GM12865 (cell line): ENCODE data around the gene CUEDC2.

Experiments used
- DNase-seq: peaks from one replicate; pipeline ENCODE4 v3.0.0; 2010; ENCODE audit warnings: low read depth
- H3K4me3 ChIP-seq: 2 replicates; pipeline ENCODE4 v1.5.1; 2011; ENCODE audit warnings: mild to moderate bottlenecking, low read depth, low read length, control low read depth
- TF ChIP-seq, protein P1 (sequence below): IDR thresholded peaks from 2 replicates; pipeline ENCODE4 v1.5.1; 2011; ENCODE audit warnings: low read length, control low read depth, low read depth, inconsistent platforms; ENCODE audit not compliant: insufficient read depth; ENCODE audit errors: missing control alignments

CUEDC2 gene

DNA sequence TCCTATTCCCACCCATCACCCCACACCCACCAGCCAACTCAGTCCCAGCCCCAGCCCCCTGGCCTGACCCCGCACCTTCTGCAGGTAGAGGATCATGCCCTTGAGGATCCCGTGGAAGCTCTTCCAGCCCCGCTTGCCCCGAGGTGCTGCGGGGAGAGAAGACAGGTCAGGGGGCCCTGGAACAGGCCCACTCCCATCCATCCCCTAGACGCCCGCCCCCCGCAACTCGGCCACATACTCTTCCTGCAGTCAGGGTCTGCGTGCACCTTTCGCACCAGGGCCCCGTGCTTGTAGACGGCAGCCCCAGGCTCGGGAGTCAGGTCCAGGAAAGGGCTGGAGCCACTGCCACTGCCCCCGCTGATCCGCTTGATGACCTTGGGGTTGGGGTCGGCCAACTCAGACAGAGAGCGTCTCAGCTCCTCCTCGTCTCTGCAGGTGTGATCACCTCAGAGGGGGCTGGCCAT is 27.2 kb downstream of the CUEDC2 start:
- TF ChIP-seq, protein P1, sequence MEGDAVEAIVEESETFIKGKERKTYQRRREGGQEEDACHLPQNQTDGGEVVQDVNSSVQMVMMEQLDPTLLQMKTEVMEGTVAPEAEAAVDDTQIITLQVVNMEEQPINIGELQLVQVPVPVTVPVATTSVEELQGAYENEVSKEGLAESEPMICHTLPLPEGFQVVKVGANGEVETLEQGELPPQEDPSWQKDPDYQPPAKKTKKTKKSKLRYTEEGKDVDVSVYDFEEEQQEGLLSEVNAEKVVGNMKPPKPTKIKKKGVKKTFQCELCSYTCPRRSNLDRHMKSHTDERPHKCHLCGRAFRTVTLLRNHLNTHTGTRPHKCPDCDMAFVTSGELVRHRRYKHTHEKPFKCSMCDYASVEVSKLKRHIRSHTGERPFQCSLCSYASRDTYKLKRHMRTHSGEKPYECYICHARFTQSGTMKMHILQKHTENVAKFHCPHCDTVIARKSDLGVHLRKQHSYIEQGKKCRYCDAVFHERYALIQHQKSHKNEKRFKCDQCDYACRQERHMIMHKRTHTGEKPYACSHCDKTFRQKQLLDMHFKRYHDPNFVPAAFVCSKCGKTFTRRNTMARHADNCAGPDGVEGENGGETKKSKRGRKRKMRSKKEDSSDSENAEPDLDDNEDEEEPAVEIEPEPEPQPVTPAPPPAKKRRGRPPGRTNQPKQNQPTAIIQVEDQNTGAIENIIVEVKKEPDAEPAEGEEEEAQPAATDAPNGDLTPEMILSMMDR, result no peak
- DNase-seq, result no peak
- no peak overlapping the region for H3K4me3 ChIP-seq

DNA sequence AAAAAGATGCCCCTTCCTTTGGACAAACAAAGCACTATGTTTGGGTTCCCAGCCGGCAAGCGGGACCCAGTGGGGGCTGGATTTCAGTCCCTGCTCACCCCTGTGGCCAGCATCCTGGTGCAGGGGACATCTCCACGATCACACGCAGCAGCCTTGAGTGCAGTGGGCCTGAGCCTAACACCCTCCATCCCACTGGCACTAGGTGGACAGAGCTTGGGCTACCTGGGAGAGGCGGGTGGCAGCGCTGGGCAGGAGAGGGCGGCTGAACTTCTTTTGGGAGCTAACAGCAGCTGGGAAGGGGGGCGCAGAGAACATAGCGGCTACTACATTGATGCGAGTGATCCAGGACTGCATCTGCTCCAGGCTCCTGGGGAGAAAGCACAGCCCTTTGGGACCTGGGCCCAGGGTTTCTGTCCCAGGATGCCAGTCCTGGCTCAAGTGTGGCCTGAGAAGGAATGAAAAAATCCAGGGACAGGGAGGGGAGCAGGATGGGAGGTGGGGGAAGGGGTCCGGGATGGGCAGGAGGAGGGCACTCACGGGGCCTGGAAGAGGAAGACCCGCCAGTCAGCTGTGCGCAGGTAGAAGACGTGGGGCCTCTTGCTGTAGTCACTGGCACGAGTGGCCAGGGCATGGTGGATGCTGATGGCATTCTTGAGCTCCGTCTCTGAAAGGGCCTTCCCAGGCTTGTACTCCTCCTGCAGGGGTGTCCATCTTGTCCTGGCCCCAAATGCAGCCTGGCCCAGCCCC is 27.8 kb downstream of the CUEDC2 start:
- TF ChIP-seq, protein P1, result no peak
- no peak overlapping the region for H3K4me3 ChIP-seq
- DNase-seq, result no peak

DNA sequence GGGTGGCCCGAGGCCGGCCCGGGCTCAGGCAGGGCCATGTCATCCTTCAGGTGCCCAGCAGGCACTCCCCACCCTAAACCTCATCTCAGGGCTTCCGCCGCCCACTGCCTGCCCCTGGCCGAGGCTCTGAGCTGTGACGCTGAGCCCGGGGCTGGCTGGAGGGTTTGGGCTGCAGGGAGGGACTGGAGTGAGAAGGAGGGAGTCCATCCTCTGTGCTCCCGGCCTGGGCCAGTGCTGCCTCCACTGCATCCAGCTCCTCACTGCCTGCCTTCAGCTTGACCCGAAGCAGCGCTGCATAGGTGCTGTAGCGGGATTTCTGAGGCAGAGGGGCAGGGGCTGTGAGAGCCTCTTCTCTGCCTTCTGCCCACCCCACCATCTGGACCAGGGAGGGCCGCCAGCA is 29.3 kb downstream of the CUEDC2 start:
- no peak for DNase-seq
- H3K4me3 ChIP-seq, result no peak overlapping the region
- TF ChIP-seq, protein P1, result no peak

DNA sequence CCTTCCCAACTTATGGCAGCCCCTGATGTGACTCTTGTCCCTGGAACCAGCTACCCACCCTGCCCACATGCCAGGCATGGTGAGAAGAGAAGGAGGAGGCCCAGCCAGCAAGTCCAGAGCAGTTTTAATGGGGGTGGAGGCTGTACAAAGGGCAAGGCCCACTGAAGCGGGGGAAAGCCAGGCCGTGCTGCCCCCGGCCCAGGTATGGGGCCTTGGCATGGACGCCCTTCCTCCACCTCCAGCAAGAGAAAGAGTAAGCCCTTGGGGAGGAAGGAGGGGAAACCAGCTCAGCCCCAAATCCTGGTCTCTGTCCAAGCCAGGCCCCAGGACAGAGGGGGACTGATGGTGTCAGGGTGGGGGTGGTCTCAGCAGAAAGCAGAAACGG is 29.9 kb downstream of the CUEDC2 start:
- DNase-seq, result no peak
- no peak overlapping the region for H3K4me3 ChIP-seq
- TF ChIP-seq, protein P1, result no peak

- H3K4me3 ChIP-seq, result no peak overlapping the region
- no peak for DNase-seq
- TF ChIP-seq, protein P1, result no peak
These were observed 30.5 kb downstream of the CUEDC2 start for GRCh38 chr10:102401735-102402511.

DNA sequence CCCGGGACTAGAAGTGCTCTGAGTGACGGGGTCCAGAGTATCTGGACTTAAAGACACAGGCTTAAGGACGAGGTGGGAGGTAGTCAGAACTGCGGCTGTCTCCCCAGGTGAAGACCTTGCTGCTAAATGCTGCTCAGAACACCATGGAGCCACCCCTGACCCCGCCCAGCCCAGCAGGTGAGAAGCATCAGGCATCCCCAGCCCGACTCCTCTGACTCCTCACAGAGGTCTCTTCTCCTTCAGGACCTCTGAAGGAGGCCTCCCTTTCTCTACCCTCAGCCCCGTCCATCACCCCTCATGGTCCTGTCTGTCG is 31.1 kb downstream of the CUEDC2 start:
- DNase-seq, result no peak
- TF ChIP-seq, protein P1, result no peak
- no peak overlapping the region for H3K4me3 ChIP-seq
